RPMI7951 (cell line): ENCODE results near the gene CHMP3. TPM values are rescaled to one million over a fixed set of nuclear protein-coding genes. Genes with fewer than 3 reads are reported as not detected.

ENCODE experiments used
- DNase-seq: peaks from one replicate; pipeline ENCODE4 v3.0.0-alpha.2; 2012; ENCODE audit warnings: low read depth
- total RNA-seq: library from RNA; depleted of rRNA; stranded (reverse); fragments of >200 nt; shearing (Covaris generic); gene quantifications from 2 replicates; pipeline ENCODE4 v1.2.3, GENCODE V29; 2014; rRNA removed

CHMP3 gene
- total RNA-seq, 1 experiment from 2014 or later = 63.3 TPM

DNA sequence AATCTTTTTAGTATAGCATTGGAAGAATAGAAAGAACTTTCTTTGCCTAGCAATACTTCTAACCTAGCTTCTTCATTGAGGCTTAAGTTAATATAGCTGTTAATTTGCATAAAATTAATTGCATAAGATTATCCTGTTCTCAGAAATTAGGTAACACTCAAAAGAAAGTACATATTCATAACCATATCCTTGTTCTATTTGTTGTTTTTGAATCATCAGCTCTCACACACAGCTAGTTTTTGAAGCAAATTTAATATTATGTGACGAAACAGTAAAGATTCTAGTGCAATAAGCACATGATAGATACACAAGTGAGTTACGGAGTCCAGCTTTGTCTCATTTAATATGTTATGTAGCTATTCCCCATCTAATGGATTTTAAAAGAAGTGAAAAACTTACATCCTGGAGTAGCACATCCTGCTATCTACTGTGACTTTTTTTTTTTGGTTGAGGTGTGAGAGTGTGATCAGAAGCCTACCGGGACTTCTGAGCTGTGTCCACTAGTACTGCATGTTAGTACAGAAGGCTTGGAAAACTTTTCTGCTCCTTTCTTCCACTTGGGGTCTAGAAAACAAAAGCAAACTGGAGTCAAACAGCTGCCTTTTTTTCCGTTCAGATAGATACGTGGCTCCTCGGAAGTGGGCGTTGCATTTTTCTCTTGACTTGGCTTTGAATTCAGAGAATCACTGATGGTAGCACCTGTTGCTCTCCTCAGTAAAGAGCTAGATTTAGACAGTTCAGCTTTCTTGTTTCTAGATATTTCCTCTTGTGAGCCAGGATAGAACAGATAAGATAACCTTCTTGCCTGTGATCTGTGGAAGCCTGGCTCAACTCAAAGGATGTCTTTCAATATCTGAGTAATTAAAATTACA, 94.8 kb downstream of the CHMP3 start:
- no peak for DNase-seq

DNA sequence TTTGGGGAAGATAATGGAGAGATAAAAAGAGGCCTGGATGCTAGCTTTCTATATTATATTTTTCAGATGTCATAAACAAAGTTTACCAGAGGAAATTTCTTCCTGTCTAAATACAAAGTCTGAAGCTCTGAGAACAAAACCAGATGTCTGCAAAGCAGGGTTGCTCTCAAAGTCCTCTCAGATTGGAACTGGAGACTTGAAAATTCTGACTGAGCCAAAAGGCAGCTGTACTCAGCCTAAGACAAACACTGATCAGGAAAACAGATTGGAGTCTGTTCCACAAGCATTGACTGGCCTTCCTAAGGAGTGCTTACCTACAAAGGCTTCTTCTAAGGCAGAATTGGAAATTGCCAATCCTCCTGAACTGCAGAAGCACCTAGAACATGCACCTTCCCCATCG, 96.9 kb downstream of the CHMP3 start:
- DNase-seq = no peak

DNA sequence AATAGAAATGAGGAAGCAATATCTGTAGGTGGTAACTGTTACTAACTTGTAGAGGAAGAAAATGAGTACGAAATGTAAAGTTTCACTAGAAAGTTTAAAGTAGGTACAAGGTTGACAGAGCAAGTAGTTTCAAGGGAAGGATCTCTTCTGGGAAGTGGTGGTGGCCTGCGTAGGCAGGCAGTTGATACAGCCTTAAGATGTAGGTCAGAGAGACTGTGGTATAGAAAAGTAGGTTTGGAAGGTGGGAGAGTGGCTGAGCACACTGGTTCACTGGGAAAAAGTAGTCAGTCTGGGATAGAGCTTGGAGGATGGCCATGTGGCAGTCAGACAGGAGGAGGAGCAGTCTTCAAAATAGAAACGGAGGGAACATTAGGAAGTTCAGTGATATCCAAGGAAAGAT, 98.6 kb downstream of the CHMP3 start:
- DNase-seq = no peak

DNA sequence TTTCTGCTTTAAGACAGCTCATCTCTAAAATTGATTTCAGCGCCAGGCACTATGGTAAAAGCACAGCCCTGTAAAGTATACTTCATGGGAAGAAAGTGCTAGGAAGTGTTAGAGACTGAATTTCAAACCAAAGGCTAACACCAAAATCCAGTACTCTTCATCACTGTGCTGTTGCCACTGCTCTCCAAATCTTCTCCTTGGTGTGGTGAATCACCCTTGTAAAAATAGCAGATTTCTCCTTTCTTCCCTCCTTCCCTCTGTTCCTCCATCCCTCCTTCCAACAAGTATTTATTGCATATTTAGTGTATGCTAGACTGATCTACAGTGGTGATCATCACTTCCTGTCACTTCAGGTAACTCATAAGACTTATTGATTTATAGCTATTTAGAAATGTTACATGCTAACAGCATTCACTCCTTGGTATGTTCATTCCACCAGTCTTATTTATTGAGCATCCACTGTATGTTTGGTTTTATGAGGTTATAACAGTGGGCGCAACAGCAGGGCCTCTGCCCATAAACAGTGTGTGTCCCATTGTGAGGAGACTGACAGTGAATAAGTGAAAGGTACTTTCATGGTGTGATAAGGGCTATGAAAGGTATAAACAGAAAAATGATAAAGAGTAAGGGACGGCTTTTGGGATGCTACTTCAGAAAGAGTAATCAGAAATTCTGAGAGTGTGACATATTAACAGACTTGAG, 102.0 kb downstream of the CHMP3 start:
- DNase-seq = no peak

DNA sequence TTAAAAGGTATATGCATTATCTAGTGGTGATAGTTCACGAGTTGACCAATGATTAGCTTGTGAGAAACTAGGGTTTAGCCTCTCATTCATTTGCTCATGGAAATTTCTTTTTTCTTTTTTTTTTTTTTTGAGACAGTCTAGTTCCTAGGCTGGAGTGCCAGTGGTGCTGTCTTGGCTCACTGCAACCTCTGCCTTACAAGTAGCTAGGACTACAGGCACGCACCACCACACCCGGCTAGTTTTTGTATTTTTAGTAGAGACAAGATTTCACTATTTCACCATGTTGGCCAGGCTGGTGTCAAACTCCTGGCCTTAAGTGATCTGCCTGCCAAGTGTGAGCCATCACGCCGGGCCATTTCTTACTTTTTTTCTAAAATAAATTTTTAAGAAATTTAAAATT, 108.1 kb downstream of the CHMP3 start:
- no peak for DNase-seq

DNA sequence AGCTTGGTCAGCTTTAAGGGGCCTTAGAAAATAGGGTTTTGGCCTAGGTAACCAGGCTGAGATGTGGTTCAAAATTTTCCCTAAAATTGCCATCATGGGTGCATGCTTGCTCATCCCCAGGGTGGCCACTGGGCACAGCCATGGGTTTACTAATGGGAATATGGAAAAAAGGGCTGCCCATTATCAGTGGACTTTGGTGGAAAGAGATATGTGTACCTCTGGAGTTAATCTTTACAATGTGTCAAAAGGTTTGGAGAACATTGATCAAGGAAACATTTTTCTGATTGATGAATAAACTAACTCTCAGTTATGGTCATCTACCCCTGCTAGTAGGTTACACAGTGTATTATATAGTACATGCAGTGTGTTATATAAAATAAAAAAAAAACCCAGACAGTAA, 109.0 kb downstream of the CHMP3 start:
- no peak for DNase-seq

DNA sequence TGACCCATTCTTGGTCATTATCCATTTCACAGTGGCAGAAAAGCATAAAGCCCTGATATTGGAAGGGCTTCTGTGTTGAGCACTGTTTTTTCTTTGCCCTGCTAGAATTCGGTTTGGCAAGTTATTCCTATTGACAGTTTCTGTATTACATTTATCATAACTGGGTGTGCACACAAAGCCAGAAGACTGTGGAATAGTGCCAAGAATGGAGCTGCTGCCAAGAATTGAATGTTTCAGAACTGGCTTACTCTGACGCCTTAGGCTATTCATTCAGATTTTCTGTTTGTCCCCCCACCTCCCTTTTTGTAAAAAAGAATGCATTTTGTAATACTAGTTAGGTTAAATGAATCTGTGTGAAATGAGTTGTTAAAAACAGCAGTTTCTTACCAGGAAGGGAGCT, 109.4 kb downstream of the CHMP3 start:
- peak; percentile 78 for DNase-seq

Other genes starting within 250 kb of the CHMP3 start
- gene REEP1, start 225.8 kb downstream of the CHMP3 start, total RNA-seq = not detected in 2 replicates
- gene KDM3A, start 122.1 kb downstream of the CHMP3 start, total RNA-seq = 20.1 and 23.4 TPM in 2 replicates
- gene RNF103, start 60.4 kb upstream of the CHMP3 start, total RNA-seq = 9.9 and 12.5 TPM in 2 replicates
- gene RMND5A, start 156.8 kb upstream of the CHMP3 start, total RNA-seq = 19.5 and 22.2 TPM in 2 replicates
- not detected in 2 replicates for gene CD8A, start 227.5 kb upstream of the CHMP3 start, total RNA-seq